ENCODE data around the gene SGK1.
A peak's percentile ranks its signal among the peaks of the same experiment; 100 is the strongest.
"Not testable (repeated sequence)": the region's sequence is repeated elsewhere in the genome, so short reads cannot be mapped to it uniquely, and the experiment has no call there.

SGK1 gene

DNA sequence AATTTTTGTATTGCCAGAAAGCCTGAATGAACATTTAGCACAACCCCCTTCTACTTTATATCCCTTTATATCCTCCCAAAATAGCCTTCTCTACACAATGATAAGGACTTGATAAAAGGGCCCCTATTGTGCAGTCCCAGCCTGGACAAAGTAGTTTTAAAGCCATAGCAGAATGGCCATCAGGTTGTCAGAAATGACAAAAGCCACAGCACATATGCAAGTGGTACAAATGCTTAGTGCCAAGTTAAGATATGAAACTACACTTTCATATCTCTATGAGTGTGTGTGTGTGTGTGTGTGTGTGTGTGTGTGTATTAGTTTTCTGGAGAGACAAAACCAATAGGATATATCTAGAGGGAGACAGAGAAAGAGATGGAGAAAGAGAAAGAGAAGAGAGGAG is 132.6 kb downstream of the SGK1 start:
- Histone ChIP-seq H3K36me3 (no peaks in the 10 kb centered on the region), H3K4me3 (no peak overlapping the region), H3K9me3 (no peaks in the 10 kb centered on the region), H3K27me3 (no peaks in the 10 kb centered on the region), H3K27ac (no peak overlapping the region), H3K4me1 (no peaks in the 10 kb centered on the region)
- intact Hi-C loops (cut with DNase I; ENCODE audit: low total_unique reads) = no loop called here
- no peak for DNase-seq
- TF ChIP-seq, protein P1, sequence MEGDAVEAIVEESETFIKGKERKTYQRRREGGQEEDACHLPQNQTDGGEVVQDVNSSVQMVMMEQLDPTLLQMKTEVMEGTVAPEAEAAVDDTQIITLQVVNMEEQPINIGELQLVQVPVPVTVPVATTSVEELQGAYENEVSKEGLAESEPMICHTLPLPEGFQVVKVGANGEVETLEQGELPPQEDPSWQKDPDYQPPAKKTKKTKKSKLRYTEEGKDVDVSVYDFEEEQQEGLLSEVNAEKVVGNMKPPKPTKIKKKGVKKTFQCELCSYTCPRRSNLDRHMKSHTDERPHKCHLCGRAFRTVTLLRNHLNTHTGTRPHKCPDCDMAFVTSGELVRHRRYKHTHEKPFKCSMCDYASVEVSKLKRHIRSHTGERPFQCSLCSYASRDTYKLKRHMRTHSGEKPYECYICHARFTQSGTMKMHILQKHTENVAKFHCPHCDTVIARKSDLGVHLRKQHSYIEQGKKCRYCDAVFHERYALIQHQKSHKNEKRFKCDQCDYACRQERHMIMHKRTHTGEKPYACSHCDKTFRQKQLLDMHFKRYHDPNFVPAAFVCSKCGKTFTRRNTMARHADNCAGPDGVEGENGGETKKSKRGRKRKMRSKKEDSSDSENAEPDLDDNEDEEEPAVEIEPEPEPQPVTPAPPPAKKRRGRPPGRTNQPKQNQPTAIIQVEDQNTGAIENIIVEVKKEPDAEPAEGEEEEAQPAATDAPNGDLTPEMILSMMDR (IDR thresholded peaks at IDR 0.05) = no peak

DNA sequence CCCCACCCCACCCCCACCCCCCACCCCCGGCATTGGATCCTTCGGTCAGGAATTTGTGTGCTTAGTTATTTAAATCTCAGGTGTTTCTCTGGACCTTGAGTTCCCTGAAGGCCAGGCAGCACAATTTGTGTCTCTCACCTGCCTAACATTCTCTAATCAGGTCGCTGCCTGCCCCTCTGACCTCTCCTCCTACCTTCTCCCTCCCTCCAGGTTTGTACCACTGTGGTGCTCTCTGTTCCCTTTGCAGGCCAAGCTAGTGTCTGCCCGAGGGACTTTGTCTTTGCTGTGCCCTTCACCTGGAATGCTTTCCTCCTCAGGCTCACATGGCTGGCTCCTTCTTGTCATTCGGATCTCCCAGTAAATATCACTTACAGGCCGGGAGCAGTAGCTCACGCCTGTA is 134.1 kb downstream of the SGK1 start:
- DNase-seq = no peak
- no peak overlapping the region for H3K27ac ChIP-seq
- H3K36me3 ChIP-seq = no peaks in the 10 kb centered on the region
- intact Hi-C loops (cut with DNase I; ENCODE audit: low total_unique reads) = no loop called here
- H3K27me3 ChIP-seq = no peaks in the 10 kb centered on the region
- no peak overlapping the region for H3K4me3 ChIP-seq
- no peaks in the 10 kb centered on the region for H3K9me3 ChIP-seq
- peaks cover 0 to under 1% (median under 1%) of the 10 kb centered on the region in 4 donors for H3K4me1 ChIP-seq
- TF ChIP-seq, protein P1 (IDR thresholded peaks at IDR 0.05) = no peak

DNA sequence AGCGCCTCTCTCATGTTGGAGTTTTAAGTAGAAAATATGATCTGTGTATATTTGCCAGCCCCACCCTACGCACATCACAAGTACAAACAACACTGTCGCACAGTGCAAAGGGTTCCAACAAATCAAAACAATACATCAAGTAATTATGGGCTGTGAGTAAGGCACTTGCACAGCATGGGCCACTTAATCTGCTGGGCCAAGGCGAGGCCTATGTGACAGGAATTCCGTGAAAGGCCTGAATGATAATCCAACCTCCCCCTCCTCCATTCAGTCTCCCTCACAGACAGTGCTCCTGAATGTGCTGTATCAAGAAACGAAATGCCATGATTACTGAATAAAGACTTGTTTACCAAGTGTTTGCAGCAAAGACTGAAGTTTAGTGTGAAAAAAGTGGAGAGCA is 135.4 kb downstream of the SGK1 start:
- TF ChIP-seq, protein P1 (IDR thresholded peaks at IDR 0.05) = no peak
- no peaks in the 10 kb centered on the region for H3K36me3 ChIP-seq
- no peak for DNase-seq
- H3K4me1 ChIP-seq = peaks cover 0 to 13% (median 8%) of the 10 kb centered on the region in 4 donors
- no peak overlapping the region for H3K4me3 ChIP-seq
- no peak overlapping the region for H3K27ac ChIP-seq
- H3K9me3 ChIP-seq = no peaks in the 10 kb centered on the region
- H3K27me3 ChIP-seq = no peaks in the 10 kb centered on the region
- intact Hi-C loops (cut with DNase I; ENCODE audit: low total_unique reads) = no loop called here

DNA sequence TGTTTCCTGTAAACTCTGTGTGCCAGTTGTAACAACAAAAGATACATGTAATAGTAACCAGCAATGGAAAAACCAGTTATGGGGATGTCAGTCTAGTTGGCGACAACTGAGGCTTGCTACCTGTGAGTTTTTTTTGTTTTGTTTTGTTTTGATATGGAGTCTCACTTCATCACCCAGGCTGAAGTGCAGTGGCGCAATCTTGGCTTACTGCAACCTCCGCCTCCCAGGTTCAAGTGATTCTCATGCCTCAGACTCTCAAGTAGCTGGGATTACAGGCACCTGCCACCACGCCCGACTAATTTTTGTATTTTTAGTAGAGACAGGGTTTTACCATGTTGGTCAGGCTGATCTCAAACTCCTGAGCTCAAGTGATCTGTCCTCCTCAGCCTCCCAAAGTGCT is 136.2 kb downstream of the SGK1 start:
- H3K27ac ChIP-seq; H3K4me3 ChIP-seq; H3K9me3 ChIP-seq; intact Hi-C loops (cut with DNase I; ENCODE audit: low total_unique reads); H3K36me3 ChIP-seq; DNase-seq; H3K27me3 ChIP-seq: not testable (repeated sequence)
- H3K4me1 ChIP-seq = peaks cover 0 to 21% (median 11%) of the 10 kb centered on the region in 4 donors

DNA sequence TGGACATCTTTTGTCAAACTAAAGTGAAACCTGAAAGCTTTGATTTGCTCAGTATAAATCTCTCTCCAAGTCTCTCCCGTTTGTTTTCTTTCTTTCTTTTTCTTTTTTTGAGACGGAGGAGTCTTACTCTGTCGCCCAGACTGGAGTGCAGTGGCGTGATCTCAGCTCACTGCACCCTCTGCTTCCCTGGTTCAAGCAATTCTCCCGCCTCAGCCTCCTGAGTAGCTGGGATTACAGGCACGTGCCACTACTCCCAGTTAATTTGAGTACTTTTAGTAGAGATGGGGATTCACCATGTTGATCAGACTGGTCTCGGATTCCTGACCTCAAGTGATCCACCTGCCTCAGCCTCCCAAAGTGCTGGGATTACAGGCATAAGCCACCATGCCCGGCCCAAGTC is 136.7 kb downstream of the SGK1 start:
- H3K27me3 ChIP-seq; H3K36me3 ChIP-seq; H3K27ac ChIP-seq; intact Hi-C loops (cut with DNase I; ENCODE audit: low total_unique reads); H3K4me3 ChIP-seq; H3K9me3 ChIP-seq; DNase-seq: not testable (repeated sequence)
- H3K4me1 ChIP-seq = peaks cover 0 to 25% (median 14%) of the 10 kb centered on the region in 4 donors

DNA sequence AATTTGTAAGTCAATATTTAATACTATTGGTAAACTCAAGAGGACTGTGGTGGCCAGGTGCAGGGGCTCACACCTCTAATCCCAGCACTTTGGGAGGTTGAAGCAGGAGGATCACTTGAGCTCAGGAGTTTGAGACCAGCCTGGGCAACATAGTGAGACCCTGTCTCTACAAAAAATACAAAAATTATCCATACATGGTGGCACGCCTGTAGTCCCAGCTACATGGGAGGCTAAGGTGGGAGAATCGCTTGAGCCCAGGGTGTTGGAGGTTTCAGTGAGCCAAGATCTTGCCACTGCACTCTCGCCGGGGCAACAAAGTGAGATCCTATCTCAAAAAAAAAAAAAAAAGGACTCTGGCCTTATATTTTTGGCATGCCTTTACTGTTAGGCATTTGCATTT is 137.4 kb downstream of the SGK1 start:
- H3K27ac ChIP-seq; H3K9me3 ChIP-seq; intact Hi-C loops (cut with DNase I; ENCODE audit: low total_unique reads); H3K4me3 ChIP-seq; H3K36me3 ChIP-seq; H3K27me3 ChIP-seq; DNase-seq: not testable (repeated sequence)
- H3K4me1 ChIP-seq = peaks cover 0 to 27% (median 16%) of the 10 kb centered on the region in 4 donors

DNA sequence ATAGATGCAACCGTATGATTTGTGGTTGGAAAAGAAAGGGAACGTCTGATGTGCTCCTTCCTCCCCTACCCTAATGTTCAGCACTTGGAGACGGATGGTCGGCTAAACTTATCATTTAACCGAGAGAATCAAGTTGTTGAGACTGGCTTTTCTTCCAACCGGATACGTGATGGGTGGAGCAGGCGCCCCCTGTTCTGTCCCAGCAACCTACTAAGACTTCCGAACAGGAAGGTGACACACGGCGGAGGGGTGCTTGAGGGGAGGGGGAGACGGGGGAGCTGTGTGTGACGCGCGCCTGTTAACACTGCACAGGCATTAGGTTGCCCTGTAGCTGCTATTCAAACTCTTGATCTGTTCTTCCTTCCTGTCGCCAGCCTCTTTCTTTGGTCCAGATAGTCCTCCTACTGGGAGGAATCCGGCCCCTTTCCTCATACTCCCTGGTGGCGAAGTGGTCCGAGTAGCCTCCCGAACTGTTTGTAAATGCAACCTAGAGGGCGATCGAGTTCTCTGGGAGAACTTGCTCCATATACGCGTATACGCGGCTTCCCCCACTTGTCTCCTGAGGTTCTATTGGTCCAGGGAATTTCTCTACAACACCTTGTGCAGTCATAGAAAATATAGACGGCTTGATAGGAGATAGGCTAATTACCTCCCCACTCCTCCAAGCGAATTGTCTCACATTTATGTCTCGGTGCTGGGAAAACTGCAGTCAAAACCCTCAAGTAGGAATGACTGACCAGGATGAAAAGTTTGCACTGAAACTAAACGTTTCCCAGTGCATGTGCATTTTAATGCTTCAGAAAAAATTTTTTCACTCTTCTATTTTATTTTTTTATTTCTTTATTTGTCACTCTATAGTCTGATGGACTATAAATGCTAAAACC is 139.5 kb downstream of the SGK1 start:
- H3K36me3 ChIP-seq = no peaks in the 10 kb centered on the region
- DNase-seq = peak; percentile 83 to 86
- intact Hi-C loops (cut with DNase I; ENCODE audit: low total_unique reads) = loop anchor here (10.0 kb wide), 1 partner anchor 196 kb away; no protein-coding TSS in a partner anchor
- no peaks in the 10 kb centered on the region for H3K27me3 ChIP-seq
- no peaks in the 10 kb centered on the region for H3K9me3 ChIP-seq
- peak overlapping the region; percentile 36 to 52 for H3K4me3 ChIP-seq
- peaks cover 0 to 27% (median 18%) of the 10 kb centered on the region in 4 donors for H3K4me1 ChIP-seq
- peak overlapping the region; percentile 96 to 99 for H3K27ac ChIP-seq
- TF ChIP-seq, protein P1 (IDR thresholded peaks at IDR 0.05) = peak; percentile 73 to 78
